ENCODE measurements around the gene KCNMA1. TPM values are rescaled to one million over a fixed set of nuclear protein-coding genes. Genes with fewer than 3 reads are reported as not detected.

The KCNMA1 gene
- total RNA-seq, 1 donor = 106 TPM

GRCh38 chr10:77267703-77268675 lies 369.6 kb downstream of the KCNMA1 start:
- DNase-seq (ENCODE audit: low read depth) = no peak
- TF ChIP-seq CTCF (IDR thresholded peaks at IDR 0.05; ENCODE audit: insufficient read depth, low read length) = no peak

GRCh38 chr10:77266242-77266641 lies 371.4 kb downstream of the KCNMA1 start:
- no peak for TF ChIP-seq CTCF (IDR thresholded peaks at IDR 0.05; ENCODE audit: insufficient read depth, low read length)
- no peak overlapping the region for H3K4me3 ChIP-seq (ENCODE audit: low read depth, low read length)
- DNase-seq (ENCODE audit: low read depth) = no peak

More at GRCh38 chr10:77267703-77268675, 369.6 kb downstream of the KCNMA1 start:
- H3K4me3 ChIP-seq (ENCODE audit: low read depth, low read length) = no peak overlapping the region

GRCh38 chr10:77264527-77264926 lies 373.1 kb downstream of the KCNMA1 start:
- H3K4me3 ChIP-seq (ENCODE audit: low read depth, low read length) = no peak overlapping the region
- DNase-seq (ENCODE audit: low read depth) = no peak
- TF ChIP-seq CTCF (IDR thresholded peaks at IDR 0.05; ENCODE audit: insufficient read depth, low read length) = no peak

- TF ChIP-seq CTCF (IDR thresholded peaks at IDR 0.05; ENCODE audit: insufficient read depth, low read length) = no peak
- H3K4me3 ChIP-seq (ENCODE audit: low read depth, low read length) = no peak overlapping the region
- DNase-seq (ENCODE audit: low read depth) = no peak
Measured at GRCh38 chr10:77264107-77264506, 373.5 kb downstream of the KCNMA1 start.

- TF ChIP-seq CTCF (IDR thresholded peaks at IDR 0.05; ENCODE audit: insufficient read depth, low read length) = no peak
- no peak overlapping the region for H3K4me3 ChIP-seq (ENCODE audit: low read depth, low read length)
- DNase-seq (ENCODE audit: low read depth) = no peak
Measured at GRCh38 chr10:77263700-77264099, 373.9 kb downstream of the KCNMA1 start.

GRCh38 chr10:77261146-77261545 lies 376.5 kb downstream of the KCNMA1 start:
- no peak for DNase-seq (ENCODE audit: low read depth)
- no peak overlapping the region for H3K4me3 ChIP-seq (ENCODE audit: low read depth, low read length)
- TF ChIP-seq CTCF (IDR thresholded peaks at IDR 0.05; ENCODE audit: insufficient read depth, low read length) = no peak
